Transverse colon (tissue), 4 donors: Measurements from ENCODE around the gene TAS2R16. TPM values are rescaled to one million over a fixed set of nuclear protein-coding genes. Genes with fewer than 3 reads are reported as not detected.
"Not testable (repeated sequence)": the region's sequence is repeated elsewhere in the genome, so short reads cannot be mapped to it uniquely, and the experiment has no call there.

Experiments
- DNase-seq: peaks from one replicate; pipeline ENCODE4 v3.0.0-alpha.2; 2019
- H3K27ac ChIP-seq, 4 donors: fragments of 200-600 bp; sonication (generic); 2 replicates each; pipeline ENCODE4 v1.5.1; 2016 to 2018; ENCODE audit warnings: inconsistent platforms in 4 of 4
- H3K27me3 ChIP-seq: fragments of 200-600 bp; sonication (generic); 2 replicates; pipeline ENCODE4 v1.5.1; 2017; ENCODE audit warnings: inconsistent platforms
- H3K36me3 ChIP-seq, 4 donors: fragments of 200-600 bp; sonication (generic); 2 replicates each; pipeline ENCODE4 v1.5.1; 2017 to 2019; ENCODE audit warnings: inconsistent platforms in 4 of 4
- H3K4me1 ChIP-seq, 4 donors: fragments of 200-600 bp; sonication (generic); 2 replicates each; pipeline ENCODE4 v1.5.1; 2017 to 2020; ENCODE audit warnings: inconsistent platforms in 4 of 4
- H3K4me3 ChIP-seq, 4 donors: fragments of 200-600 bp; sonication (generic); 1 replicate in 1 of 4; 2 replicates in 3 of 4; pipeline versions ENCODE4 v1.5.1 to v1.6.1; 2017 to 2019; ENCODE audit warnings: inconsistent platforms in 4 of 4
- H3K9me3 ChIP-seq, 2 donors: fragments of 200-600 bp; sonication (generic); 2 replicates each; pipeline ENCODE4 v1.5.1; 2017 to 2019; ENCODE audit warnings: inconsistent platforms in 2 of 2
- EP300 ChIP-seq: sonication (generic); formaldehyde crosslinking; IDR thresholded peaks from one replicate; pipeline ENCODE4 v1.6.1; 2017; ENCODE audit warnings: antibody characterized with exemption, low read depth
- POLR2A ChIP-seq: fragments of 450-650 bp; IDR thresholded peaks from one replicate; pipeline ENCODE4 v1.6.1; 2016; ENCODE audit warnings: antibody characterized with exemption, mild to moderate bottlenecking, moderate library complexity
- POLR2AphosphoS5 ChIP-seq, 3 donors: sonication (generic); formaldehyde crosslinking; IDR thresholded peaks; one replicate each; pipeline ENCODE4 v1.6.1; 2016; ENCODE audit warnings: antibody characterized with exemption in 3 of 3
- WGBS, 2 donors: methylation state at CpG; one replicate each; pipeline ENCODE4 v1.1.5; 2018; ENCODE audit warnings: low coverage in 1 of 2; 5-methylcytosine and 5-hydroxymethylcytosine counted together
- in situ Hi-C, 4 donors: fragments of 200-750 bp; cut with MboI; loops; one replicate each; pipeline versions ENCODE4 v1.15.0 to v1.15.1; 2017; ENCODE audit warnings: low sequenced_read_pairs in 3 of 4, low pct_ligation_motif_present in 1 of 4, low pct_unique_long_range_greater_than_20kb in 1 of 4
- intact Hi-C: fragments of 100-400 bp; cut with DNase I; formaldehyde crosslinking; loops from one replicate; pipeline ENCODE4 v1.15.1; 2023; ENCODE audit warnings: low total_unique reads
- total RNA-seq, 4 donors: library from RNA; depleted of rRNA; stranded (reverse); fragments of >200 nt; gene quantifications; one replicate each; pipeline ENCODE4 v1.1.0, GENCODE V29; 2016
- TF ChIP-seq, protein P1 (sequence below), 5 experiments: fragments of 200-600 bp in 3 of 5; fragments of 450-650 bp in 2 of 5; sonication (generic) in 3 of 5; IDR thresholded peaks; 1 replicate in 2 of 5; 2 replicates in 3 of 5; pipeline ENCODE4 v1.5.1; 2016 to 2017; ENCODE audit warnings: antibody characterized with exemption in 5 of 5, inconsistent platforms in 3 of 5, mild to moderate bottlenecking in 2 of 5, moderate library complexity in 1 of 5

TAS2R16 gene
- total RNA-seq, 4 donors from 2014 or later, result not detected

DNA sequence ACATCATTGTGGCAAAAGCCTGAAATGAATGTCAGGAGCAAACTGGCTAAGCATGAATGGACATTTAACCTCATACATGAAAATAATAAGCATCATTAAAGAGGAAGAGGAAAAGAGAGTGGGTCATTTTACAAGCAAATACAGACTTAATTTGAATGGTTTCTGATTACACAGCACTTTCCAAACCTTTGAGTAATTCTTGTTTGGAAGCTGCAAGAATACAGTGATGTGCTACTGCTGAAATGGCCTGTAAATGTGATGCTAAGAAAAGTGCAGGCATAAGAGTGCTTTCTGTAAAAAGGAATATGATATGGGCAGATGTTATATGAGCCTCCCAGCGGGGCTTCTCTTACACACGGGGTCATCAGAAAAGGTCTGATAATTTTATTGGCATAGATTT lies 30.2 kb downstream of the TAS2R16 start:
- in situ Hi-C loops, result no loop called here
- Histone ChIP-seq H3K4me1 (no peaks in the 10 kb centered on the region), H3K27me3 (no peaks in the 10 kb centered on the region), H3K9me3 (no peaks in the 10 kb centered on the region), H3K27ac (no peak overlapping the region), H3K36me3 (no peaks in the 10 kb centered on the region), H3K4me3 (no peak overlapping the region)
- no peak for DNase-seq
- intact Hi-C loops, result no loop called here
- WGBS, 2 donors, result 57 to 61% methylated on average over 2 of the region's 2 CpGs
- TF ChIP-seq, protein P1, sequence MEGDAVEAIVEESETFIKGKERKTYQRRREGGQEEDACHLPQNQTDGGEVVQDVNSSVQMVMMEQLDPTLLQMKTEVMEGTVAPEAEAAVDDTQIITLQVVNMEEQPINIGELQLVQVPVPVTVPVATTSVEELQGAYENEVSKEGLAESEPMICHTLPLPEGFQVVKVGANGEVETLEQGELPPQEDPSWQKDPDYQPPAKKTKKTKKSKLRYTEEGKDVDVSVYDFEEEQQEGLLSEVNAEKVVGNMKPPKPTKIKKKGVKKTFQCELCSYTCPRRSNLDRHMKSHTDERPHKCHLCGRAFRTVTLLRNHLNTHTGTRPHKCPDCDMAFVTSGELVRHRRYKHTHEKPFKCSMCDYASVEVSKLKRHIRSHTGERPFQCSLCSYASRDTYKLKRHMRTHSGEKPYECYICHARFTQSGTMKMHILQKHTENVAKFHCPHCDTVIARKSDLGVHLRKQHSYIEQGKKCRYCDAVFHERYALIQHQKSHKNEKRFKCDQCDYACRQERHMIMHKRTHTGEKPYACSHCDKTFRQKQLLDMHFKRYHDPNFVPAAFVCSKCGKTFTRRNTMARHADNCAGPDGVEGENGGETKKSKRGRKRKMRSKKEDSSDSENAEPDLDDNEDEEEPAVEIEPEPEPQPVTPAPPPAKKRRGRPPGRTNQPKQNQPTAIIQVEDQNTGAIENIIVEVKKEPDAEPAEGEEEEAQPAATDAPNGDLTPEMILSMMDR (IDR thresholded peaks at IDR 0.05), result no peak
- no peak for TF ChIP-seq POLR2AphosphoS5 (IDR thresholded peaks at IDR 0.05)
- no peak for TF ChIP-seq POLR2A
- TF ChIP-seq EP300, result no peak

DNA sequence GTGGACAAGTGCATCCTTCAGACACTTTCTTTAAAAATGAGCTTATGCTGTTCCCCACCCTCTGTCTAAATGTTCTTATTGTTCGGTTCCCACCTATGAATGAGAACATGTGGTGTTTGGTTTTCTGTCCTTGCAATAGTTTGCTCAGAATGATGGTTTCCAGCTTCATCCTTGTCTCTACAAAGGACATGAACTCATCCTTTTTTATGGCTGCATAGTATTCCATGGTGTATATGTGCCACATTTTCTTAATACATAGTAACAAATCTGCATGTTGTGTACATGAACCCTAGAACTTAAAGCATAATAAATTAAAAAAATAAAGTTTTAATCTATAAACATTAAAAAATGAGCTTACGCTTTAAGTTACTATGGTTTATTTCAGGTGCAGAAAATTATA lies 41.8 kb downstream of the TAS2R16 start:
- H3K9me3 ChIP-seq, H3K27me3 ChIP-seq, H3K4me3 ChIP-seq, in situ Hi-C loops, H3K4me1 ChIP-seq, DNase-seq, intact Hi-C loops, H3K36me3 ChIP-seq, H3K27ac ChIP-seq: not testable (repeated sequence)
- WGBS, 2 donors, result 89 to 95% methylated on average over 2 of the region's 2 CpGs

DNA sequence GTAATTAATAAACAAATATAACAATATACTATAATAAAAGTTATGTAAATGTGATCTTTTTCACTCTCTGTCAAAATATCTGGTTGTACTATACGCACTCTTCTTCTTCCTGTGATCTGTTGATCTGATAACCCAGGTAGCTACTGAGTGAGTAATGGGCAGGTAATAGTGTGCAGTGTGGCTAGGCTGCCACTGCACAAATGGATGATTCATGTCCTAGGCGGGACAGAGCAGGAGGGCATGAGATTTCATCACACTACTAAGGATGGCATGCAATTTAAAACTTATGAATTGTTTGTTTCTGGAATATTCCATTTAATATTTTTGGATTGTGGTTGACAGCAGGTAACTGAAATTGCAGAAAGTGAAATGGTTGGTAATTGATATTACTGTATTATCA lies 44.5 kb downstream of the TAS2R16 start:
- no peaks in the 10 kb centered on the region for H3K4me1 ChIP-seq
- no peaks in the 10 kb centered on the region for H3K36me3 ChIP-seq
- no peak for DNase-seq
- intact Hi-C loops, result no loop called here
- no peaks in the 10 kb centered on the region for H3K9me3 ChIP-seq
- WGBS, 2 donors, result 75 to 78% methylated on average over 2 of the region's 2 CpGs
- H3K27me3 ChIP-seq, result no peaks in the 10 kb centered on the region
- H3K4me3 ChIP-seq, result no peak overlapping the region
- TF ChIP-seq EP300, result no peak
- TF ChIP-seq POLR2A, result no peak
- in situ Hi-C loops, result no loop called here
- no peak overlapping the region for H3K27ac ChIP-seq

DNA sequence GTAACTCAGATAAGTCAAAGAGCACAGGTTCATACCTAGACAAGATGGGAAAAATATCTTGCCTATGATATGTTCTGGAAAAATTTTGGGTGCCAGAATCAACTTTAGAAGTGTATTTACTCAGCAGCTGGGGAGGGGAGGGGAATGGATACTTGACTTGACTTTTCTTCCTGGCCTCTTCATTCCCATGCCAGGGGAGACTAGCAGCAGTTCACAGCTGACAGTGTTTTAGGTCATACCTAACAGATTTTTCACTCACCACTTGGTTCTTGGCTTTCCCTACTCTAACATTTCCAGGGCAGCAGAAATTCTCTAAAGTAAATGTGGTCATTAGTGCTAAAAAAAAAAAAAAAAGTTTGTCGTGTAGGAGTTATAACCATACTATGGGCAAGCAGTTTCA lies 46.3 kb downstream of the TAS2R16 start:
- H3K4me1 ChIP-seq, result no peaks in the 10 kb centered on the region
- in situ Hi-C loops, result no loop called here
- intact Hi-C loops, result no loop called here
- TF ChIP-seq POLR2A (no peak), EP300 (no peak), POLR2AphosphoS5 (IDR thresholded peaks at IDR 0.05) (no peak)
- TF ChIP-seq, protein P1 (IDR thresholded peaks at IDR 0.05), result no peak
- H3K9me3 ChIP-seq, result no peaks in the 10 kb centered on the region
- H3K4me3 ChIP-seq, result no peak overlapping the region
- H3K27ac ChIP-seq, result no peak overlapping the region
- DNase-seq, result no peak
- 68 to 76% methylated on average over 1 of the region's 1 CpG for WGBS, 2 donors
- no peaks in the 10 kb centered on the region for H3K27me3 ChIP-seq
- H3K36me3 ChIP-seq, result no peaks in the 10 kb centered on the region

Other genes with a start within 250 kb of the TAS2R16 start
- gene CADPS2, start 109.2 kb downstream of the TAS2R16 start, total RNA-seq, result 10 to 100 TPM in 3 of 4 donors, 1 to 10 TPM in 1; 9.0 to 15.2 (median 12.6) TPM
- gene SLC13A1, start 204.3 kb upstream of the TAS2R16 start, total RNA-seq, result 1 to 10 TPM in 2 of 4 donors, not detected in 2; 2.1 to 7.5 TPM